ENCODE data around the gene TMEM94. TPM values are rescaled to one million over a fixed set of nuclear protein-coding genes. Genes with fewer than 3 reads are reported as not detected.

Gene TMEM94
- total and polyA plus RNA-seq, 2 of the 4 experiments (the other 2 are of a cell fraction): 8.4 to 64.7 TPM

DNA sequence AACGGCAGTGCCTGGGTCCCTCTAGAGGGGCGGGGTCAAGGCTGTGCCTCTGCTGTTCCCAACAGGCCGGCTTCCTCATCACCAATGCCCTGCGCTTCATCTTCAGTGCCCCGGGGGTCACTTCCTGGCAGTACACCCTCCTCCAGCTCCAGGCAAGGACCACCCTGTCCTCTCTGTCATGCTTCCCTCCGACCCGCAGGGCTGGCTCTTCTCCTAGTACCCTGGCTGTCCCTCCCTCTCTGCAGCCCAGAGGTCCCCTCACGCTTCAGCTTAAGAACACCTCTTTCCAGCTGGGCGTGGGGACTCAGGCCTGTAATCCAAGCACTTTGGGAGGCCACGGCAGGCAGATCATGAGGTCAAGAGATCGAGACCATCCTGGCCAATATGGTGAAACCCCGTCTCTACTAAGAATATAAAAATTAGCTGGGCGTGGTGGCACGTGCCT lies 33.1 kb downstream of the TMEM94 start:
- H3K79me1 ChIP-seq (ENCODE audit: low read depth in 1 of 2, low read length in 2 of 2): peaks cover 0 to 7% of the 10 kb centered on the region in 2 experiments; a peak in 2 of 4 replicates
- no peak overlapping the region for H3K4me2 ChIP-seq (ENCODE audit: low read depth, low read length)
- H2BK20ac ChIP-seq (ENCODE audit: low read depth, low read length): no peak overlapping the region
- no peak overlapping the region for H4K8ac ChIP-seq (ENCODE audit: low read depth in 2 of 2, low read length in 2 of 2)
- no peak overlapping the region for H3K18ac ChIP-seq (ENCODE audit: low read depth, low read length)
- no peaks in the 10 kb centered on the region; the same call in none of the 2 replicates for H3K9me1 ChIP-seq (ENCODE audit: insufficient read depth, low read length)
- ATAC-seq (ENCODE audit: low read depth) (no peak), DNase-seq (no peak)
- no peaks in the 10 kb centered on the region for H3K9me3 ChIP-seq (ENCODE audit: control insufficient read depth, insufficient read depth, low read length)
- no peak overlapping the region for H2BK5ac ChIP-seq (ENCODE audit: low read depth, low read length, poor library complexity, severe bottlenecking)
- H3K4ac ChIP-seq (ENCODE audit: low read depth, low read length): no peak overlapping the region
- H3K36me3 ChIP-seq (ENCODE audit: control insufficient read depth, insufficient read depth, low read length): peaks cover 28% of the 10 kb centered on the region
- dilution Hi-C loops (cut with HindIII; ENCODE audit: low sequenced_read_pairs, unreplicated experiment): no loop called here
- H2BK15ac ChIP-seq (ENCODE audit: low read depth, low read length): no peak overlapping the region
- BruUV-seq (replicated peaks): no TSS peak
- H3K27ac ChIP-seq (ENCODE audit: insufficient read depth, low read length): no peak overlapping the region
- no peaks in the 10 kb centered on the region for H3K4me1 ChIP-seq (ENCODE audit: control insufficient read depth, insufficient read depth, low read length)
- H2BK120ac ChIP-seq (ENCODE audit: low read depth, low read length): no peak overlapping the region
- H3K14ac ChIP-seq (replicated peaks; ENCODE audit: low read depth, low read length): no peak overlapping the region
- 83% methylated on average over 6 of the region's 14 CpGs; no CpG with 5 or more reads in 1 of the 2 experiments for WGBS, 2 experiments (ENCODE audit: extremely low coverage in 2 of 2, insufficient read length in 1 of 2)
- H3K9ac ChIP-seq (ENCODE audit: low read depth, low read length): no peak overlapping the region
- no peak overlapping the region for H3K4me3 ChIP-seq (ENCODE audit: insufficient read depth, low read depth, low read length)
- POLR2A ChIA-PET (ENCODE audit: unreplicated experiment): no interaction called here
- H2AFZ ChIP-seq (replicated peaks; ENCODE audit: low read length, poor library complexity): no peak overlapping the region
- in situ Hi-C loops (cut with MboI; ENCODE audit: low sequenced_read_pairs): no loop called here
- CTCF ChIA-PET: interaction anchor here (0.7 kb wide), 1 partner anchor 47 kb away, joined by 3 read pairs; no protein-coding TSS in a partner anchor
- H2AK5ac ChIP-seq (ENCODE audit: low read depth, low read length): no peak overlapping the region
- H4K20me1 ChIP-seq (ENCODE audit: insufficient read depth, low read length): no peaks in the 10 kb centered on the region; the same call in 1 of the 2 replicates
- H3K56ac ChIP-seq (ENCODE audit: extremely low read depth, insufficient read depth, low read length): no peak overlapping the region
- intact Hi-C loops (cut with micrococcal nuclease): no loop called here
- H4K91ac ChIP-seq (ENCODE audit: insufficient read depth, low read depth, low read length): no peak overlapping the region
- H3K23ac ChIP-seq (ENCODE audit: low read depth, low read length): no peak overlapping the region
- H4K5ac ChIP-seq (ENCODE audit: low read depth, low read length): no peak overlapping the region
- no peaks in the 10 kb centered on the region for H3K27me3 ChIP-seq (ENCODE audit: control insufficient read depth, insufficient read depth, low read length)
- TF ChIP-seq RFX5 (IDR thresholded peaks at IDR 0.05; ENCODE audit: low read depth, low read length): no peak
- no peak for TF ChIP-seq MAFK (IDR thresholded peaks at IDR 0.05; ENCODE audit: low read depth, low read length)
- TF ChIP-seq, protein P1, sequence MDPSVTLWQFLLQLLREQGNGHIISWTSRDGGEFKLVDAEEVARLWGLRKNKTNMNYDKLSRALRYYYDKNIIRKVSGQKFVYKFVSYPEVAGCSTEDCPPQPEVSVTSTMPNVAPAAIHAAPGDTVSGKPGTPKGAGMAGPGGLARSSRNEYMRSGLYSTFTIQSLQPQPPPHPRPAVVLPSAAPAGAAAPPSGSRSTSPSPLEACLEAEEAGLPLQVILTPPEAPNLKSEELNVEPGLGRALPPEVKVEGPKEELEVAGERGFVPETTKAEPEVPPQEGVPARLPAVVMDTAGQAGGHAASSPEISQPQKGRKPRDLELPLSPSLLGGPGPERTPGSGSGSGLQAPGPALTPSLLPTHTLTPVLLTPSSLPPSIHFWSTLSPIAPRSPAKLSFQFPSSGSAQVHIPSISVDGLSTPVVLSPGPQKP (IDR thresholded peaks at IDR 0.05; ENCODE audit: borderline replicate concordance, low read depth, low read length): no peak
- no peak for TF ChIP-seq NFE2L2 (IDR thresholded peaks at IDR 0.05; ENCODE audit: low read depth, low read length)
- TF ChIP-seq FOS (IDR thresholded peaks at IDR 0.05; ENCODE audit: low read depth, low read length): no peak
- no peak for TF ChIP-seq BHLHE40 (IDR thresholded peaks at IDR 0.05; ENCODE audit: low read depth, low read length)
- TF ChIP-seq MXI1 (IDR thresholded peaks at IDR 0.05; ENCODE audit: borderline replicate concordance, low read depth, low read length): no peak
- TF ChIP-seq SMC3 (IDR thresholded peaks at IDR 0.05; ENCODE audit: low read depth, low read length): no peak
- H2AK9ac ChIP-seq (replicated peaks; ENCODE audit: low read depth, low read length, poor library complexity): no peak overlapping the region

Data from IMR-90 (cell line).